Hepatic stellate cell (primary cell): ENCODE measurements around the gene IKZF4.
"Not testable (repeated sequence)": the region's sequence is repeated elsewhere in the genome, so short reads cannot be mapped to it uniquely, and the experiment has no call there.

Experiments
- DNase-seq: peaks from one replicate; pipeline ENCODE4 v3.0.0; 2011; ENCODE audit warnings: low spot score

IKZF4 gene

DNA sequence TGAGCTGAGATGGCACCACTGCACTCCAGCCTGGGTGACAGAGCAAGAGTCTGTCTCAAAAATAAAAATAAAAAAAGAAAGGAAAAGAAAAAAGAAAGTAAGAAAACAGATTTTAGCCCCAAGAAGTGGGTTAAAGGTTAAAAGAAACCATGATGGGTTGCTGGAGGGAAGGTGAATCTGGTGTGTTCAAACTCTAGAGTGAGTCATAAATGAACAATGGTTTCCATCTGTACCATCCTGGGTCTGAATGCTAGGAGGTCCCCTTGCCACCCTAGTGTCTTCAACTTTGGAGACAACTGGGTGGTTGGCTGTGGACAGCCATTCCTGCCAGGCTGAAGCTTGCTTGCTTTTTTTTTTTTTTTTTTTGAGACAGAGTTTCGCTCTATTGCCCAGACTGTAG lies 19.3 kb downstream of the IKZF4 start:
- no peak for DNase-seq

DNA sequence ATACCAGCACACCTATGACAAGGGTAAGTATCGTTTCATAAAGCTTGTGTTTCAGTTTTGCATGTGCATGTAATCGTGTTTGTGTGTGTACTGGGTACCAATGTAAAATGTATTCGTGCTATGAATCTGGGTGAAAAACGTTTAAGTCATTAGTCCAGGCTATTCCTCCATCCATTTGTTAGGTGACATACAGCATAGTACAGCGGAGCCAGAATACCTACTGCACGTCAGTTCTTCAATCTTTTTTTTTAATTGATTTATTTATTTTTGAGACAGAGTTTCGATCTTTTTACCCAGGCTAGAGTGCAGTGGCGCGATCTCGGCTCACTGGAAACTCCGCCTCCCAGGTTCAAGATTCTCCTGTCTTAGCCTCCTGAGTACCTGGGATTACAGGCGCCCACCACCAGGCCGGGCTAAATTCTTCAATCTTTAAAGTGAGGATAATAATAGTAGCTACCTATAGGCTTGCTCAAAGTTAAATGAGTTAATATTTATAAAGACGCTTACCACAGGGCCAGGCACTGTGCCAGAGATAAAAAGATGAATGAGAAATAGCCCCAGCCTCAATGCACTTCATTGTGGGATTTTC lies 20.2 kb downstream of the IKZF4 start:
- no peak for DNase-seq

DNA sequence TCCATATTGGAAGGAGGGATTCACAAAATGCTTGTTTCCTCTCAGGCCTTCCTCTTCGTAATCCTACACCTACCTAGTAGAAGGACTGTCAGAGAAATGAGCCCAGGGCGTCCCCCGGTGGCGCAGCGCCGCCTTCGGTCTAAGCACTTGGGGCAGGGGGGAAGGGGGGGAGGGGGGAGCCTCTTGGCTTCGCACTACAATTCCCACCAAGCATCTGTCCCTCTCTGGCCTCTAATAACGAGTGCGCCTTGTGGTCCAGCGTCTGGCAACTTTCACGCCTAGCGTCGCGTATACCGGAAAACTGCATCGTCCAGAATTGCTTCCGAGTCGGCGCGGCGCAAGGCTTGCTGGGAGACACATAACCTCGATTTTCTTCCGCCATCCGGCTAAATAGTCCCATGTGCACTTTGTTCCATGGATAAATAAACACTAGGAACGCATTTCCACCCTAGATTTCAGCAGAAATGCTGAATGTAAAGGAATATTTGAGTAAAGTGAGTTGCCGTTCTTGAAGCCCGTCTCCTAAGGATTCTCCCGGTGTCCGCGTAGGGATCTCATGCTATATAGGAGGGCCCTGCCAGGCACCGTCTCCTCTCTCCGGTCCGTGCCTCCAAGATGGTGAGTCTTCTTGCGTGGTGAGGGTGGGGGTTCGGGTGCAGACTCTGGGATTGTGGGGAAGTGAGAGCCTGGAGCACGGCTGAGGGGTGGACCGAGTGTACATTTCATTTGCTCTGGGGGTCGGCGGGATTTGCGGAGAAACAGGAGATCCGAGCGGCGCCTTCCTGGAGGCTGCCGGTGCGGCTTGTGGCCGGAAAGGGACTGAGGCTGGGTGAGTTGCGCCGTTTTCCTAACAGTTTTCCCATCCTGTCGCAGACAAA lies 20.9 kb downstream of the IKZF4 start, which contains the start of gene RPS26:
TSS of gene RPS26 (plus strand) at position 367 of the 878 bp plus-strand sequence. CDS start at position 616, 249 bp downstream.
- peak; percentile 88 for DNase-seq

DNA sequence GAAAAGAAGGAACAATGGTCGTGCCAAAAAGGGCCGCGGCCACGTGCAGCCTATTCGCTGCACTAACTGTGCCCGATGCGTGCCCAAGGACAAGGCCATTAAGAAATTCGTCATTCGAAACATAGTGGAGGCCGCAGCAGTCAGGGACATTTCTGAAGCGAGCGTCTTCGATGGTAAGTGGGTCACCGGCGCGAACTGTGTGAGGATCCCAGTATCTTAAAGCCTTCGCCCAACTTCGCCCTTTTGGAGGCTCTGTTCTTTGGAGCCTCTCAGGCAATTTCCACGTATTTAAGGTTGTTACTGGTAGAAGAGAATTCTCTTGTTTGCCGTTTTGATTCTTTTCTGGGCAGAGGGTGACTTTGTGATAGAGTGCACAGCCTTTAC lies 21.6 kb downstream of the IKZF4 start:
- not testable (repeated sequence) for DNase-seq

DNA sequence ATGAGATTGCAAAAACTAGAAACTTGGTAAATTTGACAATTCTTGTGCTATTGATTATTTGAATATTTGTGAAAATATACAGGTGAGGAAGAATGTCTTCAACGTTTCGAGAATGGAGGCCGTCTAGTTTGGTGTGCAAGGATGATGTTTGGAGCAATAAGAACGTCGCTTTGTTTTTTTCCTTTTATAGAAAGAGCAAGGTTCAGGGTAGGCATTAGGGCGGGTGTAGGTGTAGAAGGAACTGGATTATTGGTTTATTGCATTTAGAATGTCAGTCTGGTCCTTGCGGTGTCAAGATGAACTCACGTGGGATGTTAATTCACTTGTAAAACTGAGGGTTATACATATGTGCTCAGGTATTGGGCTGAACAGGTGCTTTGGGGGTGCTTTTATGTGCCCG lies 22.0 kb downstream of the IKZF4 start:
- DNase-seq: no peak

DNA sequence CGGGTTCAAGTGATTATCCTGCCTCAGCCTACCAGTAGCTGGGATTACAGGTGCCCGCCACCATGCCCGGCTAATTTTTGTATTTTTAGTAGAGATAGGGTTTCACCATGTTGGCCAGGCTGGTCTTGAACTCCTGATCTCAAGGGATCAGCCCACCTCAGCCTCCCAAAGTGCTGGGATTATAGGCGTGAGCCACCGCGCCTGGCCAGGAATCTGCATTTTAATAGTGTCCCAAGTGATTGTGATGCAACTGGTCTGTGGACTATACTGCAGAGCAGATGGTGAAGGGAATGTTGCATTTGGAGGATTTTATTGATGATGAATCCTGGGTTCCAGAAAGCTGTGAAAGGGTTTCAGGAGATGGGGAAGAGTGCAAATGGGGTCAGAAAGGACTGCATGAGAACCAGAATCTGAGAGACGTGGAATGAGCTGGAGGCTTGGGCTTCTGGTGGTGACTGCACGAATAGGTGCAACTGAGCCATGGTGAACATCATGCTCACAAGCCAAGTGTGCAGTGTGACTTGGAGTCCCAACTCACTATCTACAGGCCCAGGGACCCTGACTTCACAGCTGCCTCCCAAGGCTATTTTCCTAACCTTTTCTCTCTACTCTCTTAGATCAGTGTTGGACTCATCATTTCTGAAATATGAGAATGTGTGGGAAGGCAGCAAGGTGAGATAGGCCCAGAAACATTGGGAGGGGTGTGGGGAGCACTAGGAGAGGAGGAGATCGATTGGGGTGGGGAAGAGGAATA lies 25.4 kb downstream of the IKZF4 start:
- no peak for DNase-seq

DNA sequence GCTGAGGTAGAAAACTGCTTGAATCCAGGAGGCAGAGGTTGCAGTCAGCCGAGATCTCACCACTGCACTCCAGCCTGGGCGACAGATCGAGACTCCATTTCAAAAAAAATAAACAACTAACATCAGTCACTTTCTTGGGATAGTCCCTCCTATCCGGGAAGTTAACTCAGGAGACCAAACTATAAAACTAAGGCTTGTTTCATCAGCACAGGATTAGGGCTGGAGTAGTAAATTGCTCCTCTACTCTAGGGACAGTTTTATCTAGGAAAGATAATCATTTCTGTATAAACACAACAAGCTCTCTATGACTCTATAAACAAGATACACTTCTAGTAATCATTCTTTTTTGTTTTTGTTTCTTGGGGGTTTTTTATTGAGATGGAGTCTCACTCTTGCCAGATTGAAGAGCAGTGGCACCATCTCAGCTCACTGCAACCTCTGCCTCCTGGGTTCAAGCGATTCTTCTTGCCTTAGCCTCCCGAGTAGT lies 32.6 kb downstream of the IKZF4 start:
- DNase-seq: peak; percentile 16

DNA sequence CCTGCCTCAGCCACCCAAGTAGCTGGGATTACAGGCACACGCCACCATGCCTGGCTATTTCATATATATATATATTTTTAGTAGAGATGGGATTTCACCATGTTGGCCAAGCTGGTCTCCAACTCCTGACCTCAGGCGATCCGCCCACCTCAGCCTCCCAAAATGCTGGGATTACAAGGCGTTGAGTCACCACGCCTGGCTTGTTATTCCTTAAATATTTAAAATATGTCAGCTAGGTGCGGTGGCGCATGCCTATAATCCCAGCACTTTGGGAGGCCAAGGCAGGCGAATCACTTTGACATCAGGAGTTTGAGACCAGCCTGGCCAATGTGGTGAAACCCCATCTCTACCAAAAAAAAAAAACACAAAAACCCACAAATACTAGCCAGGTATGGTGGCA lies 39.1 kb downstream of the IKZF4 start:
- not testable (repeated sequence) for DNase-seq

DNA sequence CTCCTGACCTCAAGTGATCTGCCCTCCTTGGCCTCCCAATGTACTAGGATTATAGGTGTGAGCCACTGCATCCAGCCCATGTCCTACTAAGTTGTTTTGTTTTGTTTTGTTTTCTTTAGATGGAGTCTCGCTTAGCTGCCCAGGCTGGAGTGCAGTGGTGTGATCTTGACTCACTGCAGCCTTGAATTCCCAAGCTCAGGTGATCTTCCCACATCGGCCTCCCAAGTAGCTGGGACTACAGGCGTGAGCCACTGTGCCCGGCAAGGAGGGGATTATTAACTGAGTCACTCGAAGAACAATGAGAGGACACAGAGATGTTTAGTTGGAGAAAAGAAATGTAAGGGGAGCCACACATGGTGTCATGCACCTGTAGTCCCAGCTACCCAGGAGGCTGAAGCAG lies 41.1 kb downstream of the IKZF4 start:
- no peak for DNase-seq

DNA sequence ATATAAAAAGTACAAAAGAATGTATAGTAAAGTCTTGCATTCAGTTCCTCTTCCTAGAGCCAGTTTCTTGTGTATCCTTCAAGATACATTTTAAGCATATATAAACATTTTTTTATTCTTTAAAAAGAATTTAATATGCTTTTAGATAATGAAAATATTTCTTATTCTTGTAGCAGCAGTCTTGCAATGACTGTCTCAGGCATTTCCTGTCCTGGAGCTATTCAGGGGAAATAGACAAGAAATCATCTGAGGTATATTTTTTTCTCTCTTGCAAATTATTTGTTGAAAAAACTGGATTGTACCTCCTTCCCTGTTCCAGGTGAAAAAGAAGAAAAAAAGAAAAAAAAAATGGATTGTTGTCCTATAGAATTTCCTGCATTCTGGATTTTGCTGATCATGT lies 42.2 kb downstream of the IKZF4 start:
- peak; percentile 33 for DNase-seq

DNA sequence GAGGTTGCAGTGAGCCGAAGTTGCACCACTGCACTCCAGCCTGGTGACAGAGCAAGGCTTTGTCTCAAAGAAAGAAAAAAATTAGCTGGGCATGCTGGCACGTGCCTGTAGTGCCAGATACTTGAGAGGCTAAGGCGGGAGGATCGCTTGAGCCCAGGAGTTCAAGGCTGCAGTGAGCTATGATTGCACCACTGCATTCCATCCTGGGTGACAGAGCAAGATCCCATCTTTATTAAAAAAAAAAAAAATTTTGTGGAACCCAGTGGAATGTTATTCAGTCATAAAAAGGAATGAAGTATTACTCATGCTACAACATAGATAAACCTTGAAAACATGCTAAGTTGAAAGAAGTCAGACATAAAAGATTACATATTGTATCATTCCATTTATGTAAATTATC lies 50.8 kb downstream of the IKZF4 start:
- no peak for DNase-seq

DNA sequence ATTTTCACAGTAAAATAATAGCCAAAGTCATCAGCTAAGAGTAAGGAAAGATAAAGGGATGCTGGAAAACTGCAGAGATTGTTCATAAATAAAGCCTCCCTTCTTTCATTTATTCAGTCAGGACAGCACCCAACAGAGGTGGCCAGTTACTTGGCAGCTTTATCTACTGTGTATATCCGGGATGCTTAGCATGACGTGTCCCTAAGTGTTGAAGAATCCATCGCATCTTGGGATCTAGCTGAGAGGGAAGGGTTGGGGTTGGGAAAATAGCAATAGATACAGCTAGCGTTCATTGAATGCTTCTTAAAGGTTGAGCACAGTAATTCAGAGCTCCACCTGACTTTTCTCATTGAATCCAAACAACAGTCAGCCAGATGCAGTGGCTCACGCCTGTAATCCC lies 53.6 kb downstream of the IKZF4 start:
- DNase-seq: no peak

DNA sequence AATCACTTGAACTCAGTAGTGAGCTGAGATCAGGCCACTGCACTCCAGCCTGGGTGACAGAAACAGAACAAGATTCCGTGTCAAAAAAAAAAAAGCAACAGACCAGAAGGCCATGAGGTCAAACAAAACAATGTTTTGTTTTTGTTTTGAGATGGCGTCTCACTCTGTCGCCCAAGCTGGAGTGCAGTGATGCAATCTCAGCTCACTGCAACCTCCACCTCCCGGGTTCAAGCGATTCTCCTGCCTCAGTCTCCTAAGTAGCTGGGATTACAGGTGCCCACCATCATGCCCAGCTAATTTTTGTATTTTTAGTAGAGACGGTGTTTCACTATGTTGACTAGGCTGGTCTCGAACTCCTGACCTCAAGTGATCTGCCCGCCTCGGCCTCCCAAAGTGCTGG lies 57.1 kb downstream of the IKZF4 start:
- DNase-seq: not testable (repeated sequence)

DNA sequence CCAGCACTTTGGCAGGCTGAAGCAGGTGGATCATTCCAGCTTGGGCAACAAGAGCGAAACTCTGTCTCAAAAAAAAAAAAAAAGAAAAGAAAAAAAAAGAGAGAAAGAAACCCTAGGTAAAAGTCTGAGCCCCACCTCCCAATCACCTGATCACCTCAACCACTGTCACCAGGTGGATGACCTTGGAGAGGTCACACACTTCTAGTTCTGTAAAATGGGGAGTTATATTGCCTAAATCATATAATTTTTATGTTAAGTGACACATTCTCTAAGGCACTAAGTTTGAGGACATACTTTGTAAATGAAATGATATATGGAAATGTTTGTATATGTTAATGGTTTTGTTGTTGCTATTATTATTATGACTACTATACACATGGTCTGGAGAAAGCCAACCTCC lies 57.6 kb downstream of the IKZF4 start:
- no peak for DNase-seq

DNA sequence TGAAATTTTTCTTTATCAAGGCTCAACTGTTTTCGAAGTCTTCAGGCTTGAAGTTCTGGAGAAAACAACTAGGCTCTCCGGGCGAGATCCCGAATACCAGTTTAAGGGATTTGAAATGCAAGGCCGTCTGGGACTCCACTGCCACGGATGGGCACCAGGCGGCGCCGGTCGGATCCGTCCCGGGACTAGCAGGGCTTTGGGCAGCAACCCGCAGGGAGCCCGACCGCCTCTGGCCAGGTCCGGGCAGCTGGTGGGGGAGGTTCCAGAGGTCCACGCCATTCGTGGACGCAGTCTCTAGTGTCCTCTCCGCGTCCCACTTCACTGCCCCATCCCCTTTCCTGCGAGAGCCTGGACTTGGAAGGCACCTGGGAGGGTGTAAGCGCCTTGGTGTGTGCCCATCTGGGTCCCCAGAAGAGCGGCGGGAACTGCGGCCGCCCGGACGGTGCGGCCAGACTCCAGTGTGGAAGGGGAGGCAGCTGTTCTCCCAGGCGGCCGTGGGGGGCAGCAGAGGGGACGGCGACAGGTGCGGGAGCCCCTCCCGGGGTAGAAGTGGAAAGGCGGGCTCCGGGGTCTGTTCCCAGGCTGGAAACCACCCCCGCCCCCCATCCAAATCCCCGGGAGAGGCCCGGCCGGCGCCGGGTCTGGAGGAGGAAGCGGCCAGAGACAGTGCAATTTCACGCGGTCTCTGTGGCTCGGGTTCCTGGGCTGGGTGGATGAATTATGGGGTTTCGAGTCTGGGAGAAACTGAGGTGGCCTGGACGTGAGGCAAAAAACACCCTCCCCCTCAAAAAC lies 58.3 kb downstream of the IKZF4 start:
- DNase-seq: peak; percentile 89

DNA sequence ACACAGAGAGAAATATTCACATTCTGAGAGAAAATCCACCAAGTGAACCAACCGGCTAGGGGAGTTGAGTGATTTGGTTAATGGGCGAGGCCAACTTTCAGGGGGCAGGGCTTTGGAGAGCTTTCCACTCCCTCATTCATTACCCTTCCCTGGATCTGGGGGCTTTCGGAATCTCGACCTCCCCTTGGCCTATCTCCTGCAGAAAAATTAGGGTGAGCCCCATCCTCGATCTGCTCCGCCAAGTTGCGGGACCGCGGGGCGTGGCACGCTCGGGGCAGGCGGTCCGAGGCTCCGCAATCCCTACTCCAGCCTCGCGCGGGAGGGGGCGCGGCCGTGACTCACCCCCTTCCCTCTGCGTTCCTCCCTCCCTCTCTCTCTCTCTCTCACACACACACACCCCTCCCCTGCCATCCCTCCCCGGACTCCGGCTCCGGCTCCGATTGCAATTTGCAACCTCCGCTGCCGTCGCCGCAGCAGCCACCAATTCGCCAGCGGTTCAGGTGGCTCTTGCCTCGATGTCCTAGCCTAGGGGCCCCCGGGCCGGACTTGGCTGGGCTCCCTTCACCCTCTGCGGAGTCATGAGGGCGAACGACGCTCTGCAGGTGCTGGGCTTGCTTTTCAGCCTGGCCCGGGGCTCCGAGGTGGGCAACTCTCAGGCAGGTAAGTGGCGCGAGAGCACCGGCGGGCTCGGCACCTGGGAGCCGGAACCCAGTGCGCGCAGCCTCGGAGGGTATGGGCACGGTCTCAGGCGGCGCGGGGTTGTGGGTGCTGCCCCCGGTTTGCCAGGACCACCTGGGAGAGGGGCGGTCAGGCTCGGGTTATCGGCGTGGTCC lies 59.1 kb downstream of the IKZF4 start, which contains the start of gene ERBB3:
TSS of gene ERBB3 (plus strand) at position 443 of the 833 bp plus-strand sequence. CDS start at position 579, 136 bp downstream.
- peak; percentile 94 for DNase-seq

DNA sequence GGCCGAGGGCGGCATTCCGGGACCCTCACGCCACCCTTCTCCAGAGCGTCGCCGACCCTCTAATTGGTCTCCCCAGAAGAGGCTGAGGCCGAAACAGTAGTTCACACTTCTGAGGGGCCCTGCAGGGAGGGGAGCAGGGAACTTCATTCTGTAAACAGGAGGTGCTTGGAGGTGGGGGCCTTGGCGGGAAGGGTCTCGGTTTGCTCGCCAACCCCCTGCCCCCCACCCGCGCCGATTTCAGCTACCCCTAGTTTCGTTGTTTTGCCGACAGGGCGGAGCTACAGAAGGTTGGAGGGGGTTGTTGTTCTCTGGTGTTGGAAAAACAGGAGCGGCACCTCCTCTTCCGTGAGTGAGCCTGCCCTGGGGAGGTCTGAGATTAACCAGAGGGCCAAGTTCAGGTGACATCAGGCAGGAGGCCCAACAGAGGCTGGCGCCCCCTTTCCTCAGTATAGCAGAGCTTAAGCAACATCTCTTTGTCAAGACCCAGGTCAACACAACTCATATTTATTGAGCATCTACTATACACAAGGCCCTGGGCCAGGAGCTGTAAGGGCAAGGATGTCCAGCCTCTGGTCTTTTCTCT lies 59.8 kb downstream of the IKZF4 start:
- DNase-seq: no peak

DNA sequence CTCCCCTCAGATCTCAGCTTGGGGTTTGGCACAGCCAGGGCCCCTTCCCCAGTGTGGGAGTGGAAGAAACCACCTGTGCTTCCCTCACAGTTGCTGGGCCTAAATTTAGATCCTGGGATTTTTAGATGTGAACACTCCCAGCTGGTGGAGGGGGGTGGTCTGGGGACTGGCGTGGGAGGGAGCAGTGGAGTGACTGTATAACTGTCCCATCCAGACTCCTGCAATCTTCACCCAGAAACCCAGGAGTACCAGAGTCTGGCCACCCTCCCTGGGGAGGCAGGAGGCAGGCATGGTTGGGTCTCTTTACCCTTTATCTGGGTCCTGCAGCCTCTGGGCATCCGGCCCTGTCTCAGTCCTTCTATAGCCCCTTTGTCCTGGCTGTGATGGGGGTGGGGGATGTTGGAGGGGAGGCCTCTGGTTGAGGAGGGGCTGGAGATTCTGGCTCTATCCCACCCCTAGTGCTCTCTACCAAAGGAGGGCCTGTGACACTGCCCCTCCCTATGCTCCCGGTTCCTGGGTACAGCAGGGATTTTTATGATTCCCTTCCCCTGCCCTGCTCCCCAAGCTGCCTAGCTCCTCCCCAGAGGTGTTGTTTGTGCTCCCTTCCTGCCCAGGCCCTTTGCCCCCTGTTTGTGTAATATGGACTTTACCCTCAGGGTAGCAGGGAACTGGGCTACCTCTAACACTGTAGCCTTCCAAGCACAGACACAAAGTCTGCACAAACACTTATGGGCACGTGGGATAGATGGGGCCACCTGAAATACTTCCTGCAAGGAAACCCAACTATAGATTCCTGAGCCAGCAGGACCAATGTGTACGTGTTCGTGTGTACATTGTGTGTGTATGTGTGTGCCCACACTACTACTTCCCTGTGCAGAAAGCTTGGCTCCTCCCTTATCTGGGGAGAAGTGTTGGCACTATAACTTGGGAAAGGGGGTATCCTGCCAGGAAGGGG lies 60.8 kb downstream of the IKZF4 start:
- peak; percentile 34 for DNase-seq

DNA sequence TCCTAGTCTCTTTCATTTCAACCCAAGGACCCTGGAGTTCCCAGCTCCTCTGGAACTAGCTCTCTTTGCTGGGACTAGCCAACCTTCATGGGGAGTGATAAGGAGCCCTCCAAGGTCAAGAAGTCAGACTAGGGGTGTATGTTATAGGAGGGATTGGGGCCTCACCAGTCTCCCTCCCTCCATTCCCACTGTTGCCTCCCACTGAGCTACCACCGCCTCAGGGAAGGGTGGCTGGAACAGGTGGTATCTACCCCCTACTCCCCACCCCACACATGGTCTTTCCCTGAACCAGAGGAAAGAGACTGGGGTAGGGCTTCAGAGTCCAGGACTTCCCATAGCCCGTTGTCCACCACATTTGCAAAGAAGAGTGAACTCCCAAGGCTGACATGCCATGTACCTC lies 61.5 kb downstream of the IKZF4 start:
- no peak for DNase-seq
